22Rv1 (cell line): ENCODE measurements around the gene SRPX2.

ENCODE experiments used
- H3K27ac ChIP-seq: fragments of 450-650 bp; 2 replicates; pipeline ENCODE4 v1.5.1; 2017
- CTCF ChIP-seq: fragments of 450-650 bp; IDR thresholded peaks from 2 replicates; pipeline ENCODE4 v1.5.1; 2017; ENCODE audit warnings: mild to moderate bottlenecking
- ZFX ChIP-seq: fragments of 450-650 bp; IDR thresholded peaks from 2 replicates; pipeline ENCODE4 v1.6.1; 2017; ENCODE audit warnings: antibody characterized with exemption, borderline replicate concordance

SRPX2 gene

DNA sequence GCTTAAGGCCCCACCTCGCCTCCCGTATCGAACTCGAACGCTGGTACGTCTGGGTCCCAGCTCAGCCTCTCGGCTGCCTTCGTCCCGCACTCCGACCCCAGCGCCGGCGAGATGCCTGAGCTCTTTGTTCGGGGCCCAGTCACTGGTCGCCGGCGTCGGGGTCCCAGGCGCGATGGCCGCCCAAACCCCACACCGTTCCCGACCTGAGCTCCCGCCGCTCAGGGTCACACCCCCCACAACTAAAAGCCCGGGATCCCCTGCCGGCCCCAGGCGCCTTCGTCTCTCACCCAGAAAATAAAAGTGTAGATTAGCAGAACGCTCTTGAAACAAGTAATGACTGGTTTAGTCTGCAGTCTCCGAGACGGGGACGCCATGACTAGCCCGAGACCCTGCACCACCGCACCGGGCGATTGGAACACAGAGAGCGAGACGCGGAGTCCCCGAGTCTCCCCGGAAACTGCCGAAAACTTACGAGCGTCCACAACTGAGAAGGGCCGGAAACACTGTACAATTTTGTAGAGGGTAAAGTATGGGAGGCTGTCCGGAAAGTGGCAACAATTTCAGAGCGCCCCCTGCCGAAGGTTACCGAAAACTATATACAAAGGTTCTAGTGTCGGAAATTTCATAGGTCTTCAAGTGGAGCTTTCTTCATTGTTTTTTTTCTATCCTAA is 7.5 kb upstream of the SRPX2 start, which contains the start of gene TSPAN6:
TSPAN6 (minus strand) TSS at position 486 of the 671 bp plus-strand sequence; CDS start at position 374, 112 bp downstream.
- no peak for TF ChIP-seq ZFX
- peak; percentile 69 for TF ChIP-seq CTCF
- H3K27ac ChIP-seq = no peak within 1 kb of the TSS

DNA sequence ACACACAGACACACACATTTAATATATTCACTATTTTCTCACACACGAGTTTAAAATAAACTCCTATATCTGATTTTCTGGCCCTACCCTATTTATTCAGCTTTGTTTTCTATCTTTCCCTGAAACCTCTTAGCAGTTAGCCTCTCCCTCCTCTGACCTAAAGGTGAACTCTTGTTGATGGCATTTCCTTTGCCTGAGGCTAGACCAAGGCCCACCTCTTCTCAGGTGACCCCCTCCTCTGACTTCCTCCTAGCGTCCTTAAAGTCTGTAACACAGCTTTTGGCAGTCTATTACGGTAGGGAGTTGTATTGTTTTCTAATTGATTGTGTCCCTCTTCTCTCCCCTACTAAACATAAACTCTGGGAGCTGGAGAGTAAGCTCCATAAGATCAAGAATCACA is 1.7 kb upstream of the SRPX2 start:
- TF ChIP-seq CTCF (no peak), ZFX (no peak)
- no peak overlapping the region for H3K27ac ChIP-seq

DNA sequence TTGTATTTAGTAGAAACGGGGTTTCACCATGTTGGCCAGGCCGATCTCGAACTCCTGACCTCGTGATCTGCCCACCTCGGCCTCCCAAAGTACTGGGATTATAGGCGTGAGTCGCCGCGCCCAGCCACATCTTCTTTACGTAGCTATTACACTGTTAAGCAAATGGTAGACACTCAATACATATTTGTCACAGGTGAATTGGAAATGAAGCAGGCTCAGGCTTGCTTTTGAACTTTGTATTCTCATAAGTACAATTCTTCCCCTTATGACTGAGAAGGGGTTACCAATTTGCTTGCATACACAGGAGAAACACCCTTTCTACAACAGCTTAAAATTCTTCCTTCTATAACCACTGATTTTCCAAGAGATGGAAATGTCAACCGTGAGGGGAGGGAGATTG is 787 bp upstream of the SRPX2 start:
- TF ChIP-seq CTCF (no peak), ZFX (no peak)
- no peak overlapping the region for H3K27ac ChIP-seq

GRCh38 chrX:100645106-100645505 is 1.1 kb downstream of the SRPX2 start:
- no peak for TF ChIP-seq ZFX
- H3K27ac ChIP-seq = no peak overlapping the region

GRCh38 chrX:100647095-100647494 is 3.1 kb downstream of the SRPX2 start:
- TF ChIP-seq CTCF = no peak
- TF ChIP-seq ZFX = no peak
- H3K27ac ChIP-seq = no peak overlapping the region

- H3K27ac ChIP-seq = no peak overlapping the region
- TF ChIP-seq CTCF (no peak), ZFX (no peak)
Observed at GRCh38 chrX:100647739-100648138, 3.7 kb downstream of the SRPX2 start.

- H3K27ac ChIP-seq = no peak overlapping the region
- TF ChIP-seq ZFX (no peak), CTCF (no peak)
Observed at GRCh38 chrX:100648458-100649417, 4.7 kb downstream of the SRPX2 start.
